ENCODE measurements around the gene UCK1. TPM values are rescaled to one million over a fixed set of nuclear protein-coding genes. Genes with fewer than 3 reads are reported as not detected.
"Not testable (repeated sequence)": the region's sequence is repeated elsewhere in the genome, so short reads cannot be mapped to it uniquely, and the experiment has no call there.

The UCK1 gene
- total RNA-seq, 2 donors from 2014 or later, result 22.6 to 29.5 TPM

GRCh38 chr9:131528186-131528585, 2.9 kb downstream of the UCK1 start:
- intact Hi-C loops (cut with DNase I, micrococcal nuclease), result no loop called here
- ATAC-seq, result no peak
- no peak for DNase-seq

GRCh38 chr9:131525643-131526565, 5.2 kb downstream of the UCK1 start:
- no peak for ATAC-seq
- intact Hi-C loops (cut with DNase I, micrococcal nuclease), result no loop called here
- no peak for DNase-seq

- DNase-seq (no peak), ATAC-seq (no peak)
- intact Hi-C loops (cut with DNase I, micrococcal nuclease), result no loop called here
Measured at GRCh38 chr9:131524665-131525315, 6.3 kb downstream of the UCK1 start.

- peak; percentile 16 for ATAC-seq
- DNase-seq, result no peak
- intact Hi-C loops (cut with DNase I, micrococcal nuclease), result no loop called here
Measured at GRCh38 chr9:131523451-131524435, 7.3 kb downstream of the UCK1 start.

- intact Hi-C loops (cut with DNase I, micrococcal nuclease), result no loop called here
- ATAC-seq (no peak), DNase-seq (no peak)
Measured at GRCh38 chr9:131523086-131523388, 8.0 kb downstream of the UCK1 start.

- intact Hi-C loops (cut with DNase I, micrococcal nuclease), result no loop called here
- no peak for DNase-seq
- no peak for ATAC-seq
Measured at GRCh38 chr9:131522257-131523085, 8.6 kb downstream of the UCK1 start.

- no peak for DNase-seq
- intact Hi-C loops (cut with DNase I, micrococcal nuclease), result no loop called here
- no peak for ATAC-seq
Measured at GRCh38 chr9:131521822-131522221, 9.2 kb downstream of the UCK1 start.

- ATAC-seq (no peak), DNase-seq (no peak)
- intact Hi-C loops (cut with DNase I, micrococcal nuclease), result no loop called here
Measured at GRCh38 chr9:131521203-131521602, 9.9 kb downstream of the UCK1 start.

- ATAC-seq (no peak), DNase-seq (no peak)
- intact Hi-C loops (cut with DNase I, micrococcal nuclease), result no loop called here
Measured at GRCh38 chr9:131520503-131520902, 10.6 kb downstream of the UCK1 start.

- DNase-seq, result no peak
- intact Hi-C loops (cut with DNase I, micrococcal nuclease), result no loop called here
- ATAC-seq, result no peak
Measured at GRCh38 chr9:131518553-131518952, 12.5 kb downstream of the UCK1 start.

- intact Hi-C loops (cut with DNase I, micrococcal nuclease), result no loop called here
- DNase-seq, result no peak
- no peak for ATAC-seq
Measured at GRCh38 chr9:131517761-131518190, 13.3 kb downstream of the UCK1 start.

- DNase-seq, result no peak
- ATAC-seq, result no peak
- intact Hi-C loops (cut with DNase I, micrococcal nuclease), result no loop called here
Measured at GRCh38 chr9:131516930-131517329, 14.1 kb downstream of the UCK1 start.

- ATAC-seq (no peak), DNase-seq (no peak)
- intact Hi-C loops (cut with DNase I, micrococcal nuclease), result no loop called here
Measured at GRCh38 chr9:131516100-131516499, 15.0 kb downstream of the UCK1 start.

- ATAC-seq; intact Hi-C loops (cut with DNase I, micrococcal nuclease); DNase-seq: not testable (repeated sequence)
Measured at GRCh38 chr9:131515559-131516031, 15.5 kb downstream of the UCK1 start.

GRCh38 chr9:131513177-131513576, 17.9 kb downstream of the UCK1 start:
- no peak for DNase-seq
- no peak for ATAC-seq
- intact Hi-C loops (cut with DNase I, micrococcal nuclease), result no loop called here

- intact Hi-C loops (cut with DNase I, micrococcal nuclease), result no loop called here
- no peak for DNase-seq
- ATAC-seq, result no peak
Measured at GRCh38 chr9:131511880-131512279, 19.2 kb downstream of the UCK1 start.

- intact Hi-C loops (cut with DNase I, micrococcal nuclease), result no loop called here
- no peak for ATAC-seq
- DNase-seq, result no peak
Measured at GRCh38 chr9:131511416-131511815, 19.6 kb downstream of the UCK1 start.

- ATAC-seq (no peak), DNase-seq (no peak)
- intact Hi-C loops (cut with DNase I, micrococcal nuclease), result no loop called here
Measured at GRCh38 chr9:131505012-131505411, 26.1 kb downstream of the UCK1 start.

Measured in left colon (tissue), 2 donors.